Caco-2 (cell line): ENCODE data around the gene LRRC51. TPM values are rescaled to one million over a fixed set of nuclear protein-coding genes. Genes with fewer than 3 reads are reported as not detected.

Source experiments
- BruUV-seq: library from RNA; stranded (reverse); fragments of 400-500 nt; replicated peaks from 2 replicates; lab custom pipeline; 2021; lab: Mats Ljungman, UMichigan
- CTCF ChIA-PET: fragments of 300-600 bp; sonication (Branson Sonifier 250); formaldehyde crosslinking; loops from one replicate; lab custom pipeline; 2022; ENCODE audit warnings: antibody characterized with exemption; lab: Charles Lee
- POLR2A ChIA-PET: fragments of 300-600 bp; sonication (Branson Sonifier 250); formaldehyde crosslinking; loops from one replicate; lab custom pipeline; 2022; ENCODE audit warnings: antibody characterized with exemption; lab: Charles Lee
- DNase-seq, 2 experiments: peaks; one replicate each; pipeline versions ENCODE4 v3.0.0 to v3.0.0-alpha.2; 2020 to 2022
- H3K27me3 ChIP-seq: replicated peaks from 2 replicates; pipeline ENCODE4 v1.6.0; 2011; ENCODE audit warnings: low read length; ENCODE audit not compliant: control insufficient read depth, insufficient read depth
- H3K36me3 ChIP-seq: 2 replicates; pipeline ENCODE4 v1.5.1; 2011; ENCODE audit warnings: low read length; ENCODE audit not compliant: control insufficient read depth, insufficient read depth
- H3K4me1 ChIP-seq: fragments of 250-450 bp; sonication (Bioruptor Pico); 2 replicates; pipeline ENCODE4 v1.5.1; 2020; ENCODE audit warnings: mild to moderate bottlenecking
- H3K4me3 ChIP-seq: 2 replicates; pipeline ENCODE4 v1.5.1; 2011; ENCODE audit warnings: low read depth, mild to moderate bottlenecking, control low read depth, low read length
- H3K9me3 ChIP-seq: fragments of 250-450 bp; sonication (Bioruptor Pico); 2 replicates; pipeline ENCODE4 v1.5.1; 2020; ENCODE audit warnings: mild to moderate bottlenecking, moderate library complexity
- H3K27ac Mint-ChIP-seq: one replicate; pipeline ENCODE4 v1.8.0; 2022; ENCODE audit warnings: mixed read lengths; ENCODE audit not compliant: unreplicated experiment
- H3K27me3 Mint-ChIP-seq: one replicate; pipeline ENCODE4 v1.8.0; 2022; ENCODE audit warnings: mixed read lengths; ENCODE audit not compliant: insufficient read depth, unreplicated experiment
- H3K36me3 Mint-ChIP-seq: one replicate; pipeline ENCODE4 v1.8.0; 2022; ENCODE audit warnings: mild to moderate bottlenecking, mixed read lengths; ENCODE audit not compliant: insufficient read depth, unreplicated experiment
- H3K4me1 Mint-ChIP-seq: one replicate; pipeline ENCODE4 v1.8.0; 2022; ENCODE audit warnings: low read depth, mixed read lengths; ENCODE audit not compliant: unreplicated experiment
- H3K4me3 Mint-ChIP-seq: one replicate; pipeline ENCODE4 v1.8.0; 2022; ENCODE audit warnings: mild to moderate bottlenecking, moderate library complexity, mixed read lengths; ENCODE audit not compliant: unreplicated experiment
- H3K9me3 Mint-ChIP-seq: one replicate; pipeline ENCODE4 v1.8.0; 2022; ENCODE audit warnings: mixed read lengths; ENCODE audit not compliant: unreplicated experiment
- intact Hi-C: fragments of 100-400 bp; cut with micrococcal nuclease; formaldehyde crosslinking; loops from one replicate; pipeline ENCODE4 v1.10.0; 2022; ENCODE audit not compliant: unreplicated experiment
- total RNA-seq: library from RNA; stranded (reverse); gene quantifications from 2 replicates; pipeline ENCODE4 v1.2.3, GENCODE V29; 2022
- TF ChIP-seq, protein P1 (sequence below), 2 experiments: fragments of 200-600 bp in 1 of 2; IDR thresholded peaks; 1 replicate in 1 of 2; 2 replicates in 1 of 2; pipeline versions ENCODE4 v1.5.1 to v1.8.0; 2011 to 2022; ENCODE audit warnings: antibody characterized with exemption in 1 of 2, control low read depth in 1 of 2, inconsistent platforms in 1 of 2, low read depth in 1 of 2, low read length in 1 of 2, mild to moderate bottlenecking in 1 of 2, moderate library complexity in 1 of 2; ENCODE audit not compliant: insufficient read depth in 1 of 2, severe bottlenecking in 1 of 2, unreplicated experiment in 1 of 2

LRRC51 gene
- total RNA-seq, 1 experiment from 2014 or later: 13.8 TPM

DNA sequence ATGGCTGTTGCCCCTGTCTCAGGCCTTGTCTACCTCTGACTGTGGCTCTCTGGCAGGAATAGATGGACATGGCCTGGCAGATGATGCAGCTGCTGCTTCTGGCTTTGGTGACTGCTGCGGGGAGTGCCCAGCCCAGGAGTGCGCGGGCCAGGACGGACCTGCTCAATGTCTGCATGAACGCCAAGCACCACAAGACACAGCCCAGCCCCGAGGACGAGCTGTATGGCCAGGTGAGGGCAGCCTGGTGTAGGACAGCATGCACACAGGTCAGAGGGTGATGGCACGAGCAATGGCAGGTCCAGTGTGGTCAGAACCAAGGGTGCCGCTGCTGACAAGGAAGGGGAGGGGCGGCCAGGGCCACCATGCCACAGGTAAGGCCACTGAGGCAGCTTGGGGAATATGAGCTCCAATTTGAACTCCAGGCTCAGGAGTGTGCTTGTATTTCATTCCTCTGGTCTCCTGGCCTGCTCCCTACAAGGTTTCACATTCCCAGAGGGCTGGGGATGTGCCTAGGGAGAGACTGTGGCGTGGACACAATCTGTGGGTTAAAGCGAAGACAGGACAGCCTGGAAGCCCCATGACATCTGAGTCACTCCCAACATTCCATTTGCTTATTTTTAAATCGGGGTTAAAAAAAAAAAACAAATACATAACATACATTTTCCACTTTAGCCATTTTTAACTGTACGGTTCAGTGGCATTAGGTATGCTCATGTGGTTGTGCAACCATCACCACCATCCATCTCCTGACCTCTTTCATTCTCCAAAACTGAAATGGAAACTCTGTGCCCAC lies 55.4 kb downstream of the LRRC51 start:
- Mint-ChIP-seq H3K27me3 (peaks cover 3% of the 10 kb centered on the region), H3K4me1 (peaks cover 5% of the 10 kb centered on the region), H3K4me3 (no peak overlapping the region), H3K27ac (no peak overlapping the region), H3K36me3 (no peaks in the 10 kb centered on the region), H3K9me3 (peaks cover 9% of the 10 kb centered on the region)
- no peak overlapping the region for H3K4me3 ChIP-seq
- ChIA-PET CTCF (interaction anchor here (1.4 to 1.6 kb wide), 2 partner anchors 46 to 295 kb away, joined by 4 read pairs; no protein-coding TSS in a partner anchor), POLR2A (no interaction called here)
- no peaks in the 10 kb centered on the region for H3K27me3 ChIP-seq
- H3K4me1 ChIP-seq: peaks cover 3% of the 10 kb centered on the region; the same call in 1 of the 2 replicates
- no TSS peak for BruUV-seq
- no peak for DNase-seq
- no peaks in the 10 kb centered on the region for H3K9me3 ChIP-seq
- intact Hi-C loops: no loop called here
- no peaks in the 10 kb centered on the region for H3K36me3 ChIP-seq
- TF ChIP-seq, protein P1, sequence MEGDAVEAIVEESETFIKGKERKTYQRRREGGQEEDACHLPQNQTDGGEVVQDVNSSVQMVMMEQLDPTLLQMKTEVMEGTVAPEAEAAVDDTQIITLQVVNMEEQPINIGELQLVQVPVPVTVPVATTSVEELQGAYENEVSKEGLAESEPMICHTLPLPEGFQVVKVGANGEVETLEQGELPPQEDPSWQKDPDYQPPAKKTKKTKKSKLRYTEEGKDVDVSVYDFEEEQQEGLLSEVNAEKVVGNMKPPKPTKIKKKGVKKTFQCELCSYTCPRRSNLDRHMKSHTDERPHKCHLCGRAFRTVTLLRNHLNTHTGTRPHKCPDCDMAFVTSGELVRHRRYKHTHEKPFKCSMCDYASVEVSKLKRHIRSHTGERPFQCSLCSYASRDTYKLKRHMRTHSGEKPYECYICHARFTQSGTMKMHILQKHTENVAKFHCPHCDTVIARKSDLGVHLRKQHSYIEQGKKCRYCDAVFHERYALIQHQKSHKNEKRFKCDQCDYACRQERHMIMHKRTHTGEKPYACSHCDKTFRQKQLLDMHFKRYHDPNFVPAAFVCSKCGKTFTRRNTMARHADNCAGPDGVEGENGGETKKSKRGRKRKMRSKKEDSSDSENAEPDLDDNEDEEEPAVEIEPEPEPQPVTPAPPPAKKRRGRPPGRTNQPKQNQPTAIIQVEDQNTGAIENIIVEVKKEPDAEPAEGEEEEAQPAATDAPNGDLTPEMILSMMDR (IDR thresholded peaks at IDR 0.05; ENCODE audit: insufficient read depth in 1 of 2, low read depth in 1 of 2, low read length in 1 of 2, severe bottlenecking in 1 of 2, unreplicated experiment in 1 of 2): no peak

DNA sequence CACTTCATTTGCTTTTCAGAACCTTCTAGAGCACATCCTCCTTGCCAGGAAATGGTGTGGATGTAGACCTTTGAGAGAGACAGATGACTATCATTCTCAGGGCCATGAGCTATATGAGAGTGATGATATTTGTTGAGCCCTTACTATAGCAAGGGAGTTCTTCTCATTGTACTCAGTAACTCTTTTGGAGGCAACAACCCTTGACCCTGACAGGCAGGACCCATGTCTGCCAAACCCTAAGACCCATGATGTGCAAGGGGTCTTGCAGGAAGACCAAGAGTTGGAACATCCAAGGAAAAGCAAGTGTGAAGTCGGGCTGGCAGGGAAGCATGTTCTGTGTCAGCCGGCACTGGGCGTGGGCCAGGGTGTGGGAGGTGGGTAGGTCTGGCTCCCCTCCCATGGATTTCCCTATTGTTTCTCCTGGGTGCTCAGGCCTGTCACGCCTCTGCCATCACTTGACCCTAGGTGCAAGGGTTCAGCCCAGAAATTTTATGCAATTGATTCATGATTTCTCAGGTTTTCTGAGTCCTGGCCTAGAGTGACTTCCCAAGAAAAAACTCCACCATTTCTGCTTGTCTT lies 56.1 kb downstream of the LRRC51 start:
- CTCF ChIA-PET: interaction anchor here (1.6 kb wide), 1 partner anchor 294 kb away, joined by 4 read pairs; no protein-coding TSS in a partner anchor

DNA sequence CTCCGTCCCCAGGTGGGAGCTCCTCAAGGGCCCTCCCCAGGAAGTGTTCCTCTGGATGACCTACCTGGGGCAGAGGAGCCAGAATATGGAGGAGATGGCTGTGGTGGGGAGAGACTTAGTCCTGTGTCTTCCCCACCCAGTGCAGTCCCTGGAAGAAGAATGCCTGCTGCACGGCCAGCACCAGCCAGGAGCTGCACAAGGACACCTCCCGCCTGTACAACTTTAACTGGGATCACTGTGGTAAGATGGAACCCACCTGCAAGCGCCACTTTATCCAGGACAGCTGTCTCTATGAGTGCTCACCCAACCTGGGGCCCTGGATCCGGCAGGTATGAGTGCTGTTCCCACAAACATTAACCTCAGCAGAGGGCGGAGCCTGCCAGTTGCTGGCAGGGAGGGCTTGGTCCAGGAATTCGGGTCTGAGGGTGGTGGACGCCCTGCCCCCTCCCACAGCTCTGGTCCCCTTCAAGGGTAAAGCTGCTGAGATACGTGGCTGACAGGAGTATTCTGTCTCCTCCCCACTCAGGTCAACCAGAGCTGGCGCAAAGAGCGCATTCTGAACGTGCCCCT lies 58.3 kb downstream of the LRRC51 start:
- H3K27me3 Mint-ChIP-seq: no peaks in the 10 kb centered on the region
- no peak overlapping the region for H3K4me3 Mint-ChIP-seq
- peaks cover 18% of the 10 kb centered on the region for H3K4me1 Mint-ChIP-seq
- H3K9me3 Mint-ChIP-seq: peaks cover 9% of the 10 kb centered on the region
- POLR2A ChIA-PET: no interaction called here
- H3K4me3 ChIP-seq: no peak overlapping the region
- H3K27me3 ChIP-seq: no peaks in the 10 kb centered on the region
- H3K36me3 Mint-ChIP-seq: peaks cover 2% of the 10 kb centered on the region
- H3K4me1 ChIP-seq: peaks cover 3% of the 10 kb centered on the region; the same call in 1 of the 2 replicates
- no peak overlapping the region for H3K27ac Mint-ChIP-seq
- TF ChIP-seq, protein P1 (IDR thresholded peaks at IDR 0.05; ENCODE audit: insufficient read depth in 1 of 2, low read depth in 1 of 2, low read length in 1 of 2, severe bottlenecking in 1 of 2, unreplicated experiment in 1 of 2): no peak
- intact Hi-C loops: no loop called here
- DNase-seq: no peak
- CTCF ChIA-PET: interaction anchor here (1.1 kb wide), 1 partner anchor 114 kb away, joined by 3 read pairs; no protein-coding TSS in a partner anchor
- H3K9me3 ChIP-seq: no peaks in the 10 kb centered on the region
- H3K36me3 ChIP-seq: no peaks in the 10 kb centered on the region
- no TSS peak for BruUV-seq

More for the DNA sequence above, 56.1 kb downstream of the LRRC51 start:
- TF ChIP-seq, protein P1 (IDR thresholded peaks at IDR 0.05; ENCODE audit: insufficient read depth in 1 of 2, low read depth in 1 of 2, low read length in 1 of 2, severe bottlenecking in 1 of 2, unreplicated experiment in 1 of 2): no peak
- no peak overlapping the region for H3K27ac Mint-ChIP-seq
- intact Hi-C loops: no loop called here
- H3K9me3 Mint-ChIP-seq: peaks cover 9% of the 10 kb centered on the region
- H3K36me3 Mint-ChIP-seq: no peaks in the 10 kb centered on the region
- H3K27me3 Mint-ChIP-seq: peaks cover 3% of the 10 kb centered on the region
- Histone ChIP-seq H3K4me3 (no peak overlapping the region), H3K4me1 (peaks cover 3% of the 10 kb centered on the region; the same call in 1 of the 2 replicates), H3K27me3 (no peaks in the 10 kb centered on the region), H3K9me3 (no peaks in the 10 kb centered on the region), H3K36me3 (no peaks in the 10 kb centered on the region)
- no peak overlapping the region for H3K4me3 Mint-ChIP-seq
- POLR2A ChIA-PET: no interaction called here
- BruUV-seq: no TSS peak
- H3K4me1 Mint-ChIP-seq: peaks cover 9% of the 10 kb centered on the region
- no peak for DNase-seq
